Parathyroid adenoma (tissue), 2 donors: ENCODE data around the gene CHD9.
"Not testable (repeated sequence)": the region's sequence is repeated elsewhere in the genome, so short reads cannot be mapped to it uniquely, and the experiment has no call there.

Experiments used
- H2AFZ ChIP-seq: fragments of 300-600 bp; sonication (generic); one replicate; pipeline ENCODE4 v1.7.0; 2017; ENCODE audit warnings: antibody characterized with exemption, mild to moderate bottlenecking
- H3K27ac ChIP-seq: fragments of 300-600 bp; sonication (generic); one replicate; pipeline ENCODE4 v1.7.0; 2017
- H3K27me3 ChIP-seq: fragments of 300-600 bp; sonication (generic); one replicate; pipeline ENCODE4 v1.7.0; 2017; ENCODE audit warnings: low read length; ENCODE audit not compliant: control insufficient read depth, insufficient read depth
- H3K36me3 ChIP-seq: fragments of 300-600 bp; sonication (generic); one replicate; pipeline ENCODE4 v1.7.0; 2017; ENCODE audit warnings: low read length; ENCODE audit not compliant: control insufficient read depth, insufficient read depth
- H3K4me1 ChIP-seq: fragments of 300-600 bp; sonication (generic); one replicate; pipeline ENCODE4 v1.7.0; 2017; ENCODE audit warnings: control low read depth
- H3K4me2 ChIP-seq: fragments of 300-600 bp; sonication (generic); one replicate; pipeline ENCODE4 v1.7.0; 2017; ENCODE audit warnings: low read length
- H3K4me3 ChIP-seq: fragments of 300-600 bp; sonication (generic); one replicate; pipeline ENCODE4 v1.7.0; 2017; ENCODE audit warnings: low read depth, low read length
- H3K79me2 ChIP-seq: fragments of 300-600 bp; sonication (generic); one replicate; pipeline ENCODE4 v1.7.0; 2017; ENCODE audit warnings: control low read depth
- H3K9ac ChIP-seq: fragments of 300-600 bp; sonication (generic); one replicate; pipeline ENCODE4 v1.7.0; 2017; ENCODE audit warnings: mild to moderate bottlenecking
- H3K9me3 ChIP-seq: fragments of 300-600 bp; sonication (generic); one replicate; pipeline ENCODE4 v1.7.0; 2017; ENCODE audit warnings: low read length; ENCODE audit not compliant: control insufficient read depth
- TF ChIP-seq, protein P1 (sequence below): fragments of 300-600 bp; sonication (generic); IDR thresholded peaks from one replicate; pipeline ENCODE4 v1.7.0; 2017; ENCODE audit warnings: antibody characterized with exemption, mild to moderate bottlenecking
- donor health status: primary hyperparathyroidism.

The CHD9 gene

DNA sequence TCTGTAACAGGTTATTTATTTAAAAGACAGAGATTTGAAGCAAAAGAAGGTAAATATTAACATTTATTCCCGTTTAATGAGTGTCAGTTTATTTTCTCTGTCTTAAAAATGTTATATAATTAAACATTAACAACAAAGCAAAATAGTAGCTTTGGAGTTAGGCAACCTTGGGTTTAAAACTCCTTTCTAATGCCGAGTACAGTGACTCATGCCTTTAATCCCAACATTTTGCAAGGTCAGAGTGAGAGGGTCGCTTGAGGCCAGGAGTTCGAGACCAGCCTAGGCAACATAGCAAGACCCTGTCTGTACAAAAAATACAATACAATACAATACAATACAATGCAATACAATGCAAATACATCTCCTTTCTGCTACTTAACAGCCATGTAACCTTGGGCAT, 128.7 kb downstream of the CHD9 start:
- Histone ChIP-seq H3K4me2 (no peak overlapping the region), H3K27ac (no peak overlapping the region), H2AFZ (no peak overlapping the region), H3K4me3 (no peak overlapping the region), H3K9me3 (no peaks in the 10 kb centered on the region), H3K79me2 (peaks cover 29% of the 10 kb centered on the region), H3K4me1 (no peaks in the 10 kb centered on the region), H3K9ac (no peak overlapping the region), H3K27me3 (no peaks in the 10 kb centered on the region), H3K36me3 (no peaks in the 10 kb centered on the region)
- TF ChIP-seq, protein P1, sequence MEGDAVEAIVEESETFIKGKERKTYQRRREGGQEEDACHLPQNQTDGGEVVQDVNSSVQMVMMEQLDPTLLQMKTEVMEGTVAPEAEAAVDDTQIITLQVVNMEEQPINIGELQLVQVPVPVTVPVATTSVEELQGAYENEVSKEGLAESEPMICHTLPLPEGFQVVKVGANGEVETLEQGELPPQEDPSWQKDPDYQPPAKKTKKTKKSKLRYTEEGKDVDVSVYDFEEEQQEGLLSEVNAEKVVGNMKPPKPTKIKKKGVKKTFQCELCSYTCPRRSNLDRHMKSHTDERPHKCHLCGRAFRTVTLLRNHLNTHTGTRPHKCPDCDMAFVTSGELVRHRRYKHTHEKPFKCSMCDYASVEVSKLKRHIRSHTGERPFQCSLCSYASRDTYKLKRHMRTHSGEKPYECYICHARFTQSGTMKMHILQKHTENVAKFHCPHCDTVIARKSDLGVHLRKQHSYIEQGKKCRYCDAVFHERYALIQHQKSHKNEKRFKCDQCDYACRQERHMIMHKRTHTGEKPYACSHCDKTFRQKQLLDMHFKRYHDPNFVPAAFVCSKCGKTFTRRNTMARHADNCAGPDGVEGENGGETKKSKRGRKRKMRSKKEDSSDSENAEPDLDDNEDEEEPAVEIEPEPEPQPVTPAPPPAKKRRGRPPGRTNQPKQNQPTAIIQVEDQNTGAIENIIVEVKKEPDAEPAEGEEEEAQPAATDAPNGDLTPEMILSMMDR = no peak

- not testable (repeated sequence) for H3K4me1 ChIP-seq, H3K36me3 ChIP-seq, H3K9ac ChIP-seq, H3K9me3 ChIP-seq, H3K4me2 ChIP-seq, H2AFZ ChIP-seq, H3K4me3 ChIP-seq, H3K27me3 ChIP-seq, H3K27ac ChIP-seq
- peaks cover 36% of the 10 kb centered on the region for H3K79me2 ChIP-seq
These were observed 130.9 kb downstream of the CHD9 start for GRCh38 chr16:53185741-53186140.

DNA sequence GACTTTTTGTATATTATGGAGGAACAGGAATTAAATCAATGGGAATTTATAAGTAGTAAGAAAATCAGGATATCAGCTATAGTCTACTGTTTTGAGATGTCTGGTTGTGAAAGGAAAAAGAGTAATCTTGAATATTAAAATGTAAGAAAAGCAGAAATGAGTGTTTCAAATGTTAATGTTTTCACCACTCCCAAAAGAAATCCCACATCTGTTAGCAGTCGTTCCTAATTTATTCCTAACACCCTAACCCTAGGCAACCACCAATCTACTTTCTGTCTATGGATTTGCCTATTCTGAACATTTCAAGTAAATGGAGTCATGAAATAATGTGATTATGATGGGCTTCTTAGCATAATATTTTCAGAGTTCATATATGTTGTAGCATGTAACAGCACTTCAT, 133.0 kb downstream of the CHD9 start:
- TF ChIP-seq, protein P1 = no peak
- Histone ChIP-seq H2AFZ (no peak overlapping the region), H3K4me2 (no peak overlapping the region), H3K4me3 (no peak overlapping the region), H3K36me3 (no peaks in the 10 kb centered on the region), H3K4me1 (no peaks in the 10 kb centered on the region), H3K9ac (no peak overlapping the region), H3K9me3 (no peaks in the 10 kb centered on the region), H3K27me3 (no peaks in the 10 kb centered on the region), H3K27ac (no peak overlapping the region), H3K79me2 (peaks cover 45% of the 10 kb centered on the region)

GRCh38 chr16:53191413-53191812, 136.6 kb downstream of the CHD9 start:
- no peaks in the 10 kb centered on the region for H3K4me1 ChIP-seq
- H2AFZ ChIP-seq = no peak overlapping the region
- H3K27me3 ChIP-seq = no peaks in the 10 kb centered on the region
- no peaks in the 10 kb centered on the region for H3K36me3 ChIP-seq
- no peaks in the 10 kb centered on the region for H3K9me3 ChIP-seq
- no peak overlapping the region for H3K4me2 ChIP-seq
- TF ChIP-seq, protein P1 = no peak
- peaks cover 34% of the 10 kb centered on the region for H3K79me2 ChIP-seq
- H3K27ac ChIP-seq = no peak overlapping the region
- H3K9ac ChIP-seq = no peak overlapping the region
- no peak overlapping the region for H3K4me3 ChIP-seq

GRCh38 chr16:53198933-53199332, 144.1 kb downstream of the CHD9 start:
- Histone ChIP-seq H3K4me3 (no peak overlapping the region), H3K27me3 (no peaks in the 10 kb centered on the region), H3K9me3 (no peaks in the 10 kb centered on the region), H3K9ac (no peak overlapping the region), H2AFZ (no peak overlapping the region), H3K79me2 (peaks cover 15% of the 10 kb centered on the region), H3K27ac (no peak overlapping the region), H3K36me3 (no peaks in the 10 kb centered on the region), H3K4me1 (no peaks in the 10 kb centered on the region), H3K4me2 (no peak overlapping the region)
- TF ChIP-seq, protein P1 = no peak
